Breast epithelium (tissue), 3 donors: ENCODE results near the gene HGS.

ENCODE experiments used
- CTCF ChIP-seq, 3 donors: fragments of 450-650 bp; IDR thresholded peaks; one replicate each; pipeline ENCODE4 v1.5.1; 2016 to 2017; ENCODE audit warnings: antibody characterized with exemption in 3 of 3, mild to moderate bottlenecking in 3 of 3, moderate library complexity in 3 of 3
- POLR2A ChIP-seq: fragments of 450-650 bp; IDR thresholded peaks from one replicate; pipeline ENCODE4 v1.6.1; 2016; ENCODE audit warnings: antibody characterized with exemption, mild to moderate bottlenecking, moderate library complexity

- no peak for TF ChIP-seq CTCF (IDR thresholded peaks at IDR 0.05)
- TF ChIP-seq POLR2A = no peak
Measured at GRCh38 chr17:81695211-81695610, 11.4 kb downstream of the HGS start.
